HepG2 (cell line): ENCODE measurements around the gene ZDHHC24. TPM values are rescaled to one million over a fixed set of nuclear protein-coding genes. Genes with fewer than 3 reads are reported as not detected.

Source experiments
- ATAC-seq: fragments of 200-7000 bp; cut with Tn5 transposase; 3 replicates; pipeline ENCODE4 v1.9.1; 2020; ENCODE audit warnings: mild to moderate bottlenecking, moderate library complexity
- BruUV-seq: library from RNA; stranded (reverse); fragments of 400-500 nt; replicated peaks from 2 replicates; lab custom pipeline; 2021; lab: Mats Ljungman, UMichigan
- CTCF ChIA-PET: fragments of 300-600 bp; formaldehyde crosslinking; extraction: SDS; loops from one replicate; lab custom pipeline; 2021; ENCODE audit warnings: low total read pairs, inconsistent platforms, low intra/inter-chr PET ratio; lab: Yijun Ruan, JAX
- POLR2A ChIA-PET: fragments of 350-600 bp; sonication (Branson Sonifier 250); formaldehyde crosslinking; loops from one replicate; lab custom pipeline; 2020; ENCODE audit warnings: antibody characterized with exemption, inconsistent platforms; lab: Yijun Ruan, JAX
- DNase-seq: peaks from one replicate; pipeline ENCODE4 v3.0.0-alpha.2; 2015; ENCODE audit warnings: low spot score
- FAIRE-seq: peaks from 3 replicates; lab custom pipeline; 2011; peaks lifted over from hg19 to GRCh38; lab: Jason Lieb, UNC
- H2AFZ ChIP-seq: one replicate; pipeline ENCODE4 v1.6.1; 2011; ENCODE audit warnings: low read length, inconsistent platforms
- H3K27ac ChIP-seq: fragments of 300-600 bp; 3 replicates; pipeline ENCODE4 v1.8.0; 2011; ENCODE audit warnings: mixed run types, mild to moderate bottlenecking, mixed read lengths, low read length, inconsistent platforms; ENCODE audit not compliant: insufficient read depth; ENCODE audit errors: extremely low read length
- H3K27me3 ChIP-seq, 2 experiments: fragments of 200-600 bp in 1 of 2; 2 replicates in 1 of 2; 3 replicates in 1 of 2; pipeline versions ENCODE4 v1.6.0 to v1.8.0; 2011; ENCODE audit warnings: low read length in 2 of 2, mild to moderate bottlenecking in 2 of 2, moderate library complexity in 2 of 2, inconsistent platforms in 1 of 2; ENCODE audit not compliant: insufficient read depth in 2 of 2, control insufficient read depth in 1 of 2
- H3K36me3 ChIP-seq, 2 experiments: fragments of 200-600 bp in 1 of 2; replicated peaks in 1 of 2; 2 replicates in 1 of 2; 3 replicates in 1 of 2; pipeline versions ENCODE4 v1.5.1 to v1.8.0; 2011; ENCODE audit warnings: low read length in 2 of 2, inconsistent platforms in 1 of 2; ENCODE audit not compliant: insufficient read depth in 2 of 2, control insufficient read depth in 1 of 2
- H3K4me1 ChIP-seq: 2 replicates; pipeline ENCODE4 v1.5.1; 2012; ENCODE audit warnings: low read length, inconsistent platforms; ENCODE audit not compliant: insufficient read depth
- H3K4me2 ChIP-seq: 2 replicates; pipeline ENCODE4 v1.6.0; 2011; ENCODE audit warnings: low read depth, low read length, inconsistent platforms
- H3K4me3 ChIP-seq, 3 experiments: fragments of 200-600 bp in 1 of 3; sonication (generic), shearing (Covaris generic) in 1 of 3; replicated peaks in 1 of 3; 2 replicates each; pipeline ENCODE4 v1.5.1; 2011 to 2016; ENCODE audit warnings: low read length in 3 of 3, inconsistent platforms in 2 of 3, low read depth in 2 of 3, mild to moderate bottlenecking in 2 of 3, control low read depth in 1 of 3, mixed read lengths in 1 of 3; ENCODE audit not compliant: insufficient read depth in 1 of 3
- H3K79me2 ChIP-seq: one replicate; pipeline ENCODE4 v1.6.1; 2011; ENCODE audit warnings: low read length, inconsistent platforms; ENCODE audit not compliant: insufficient read depth
- H3K9ac ChIP-seq: 2 replicates; pipeline ENCODE4 v1.6.0; 2011; ENCODE audit warnings: mild to moderate bottlenecking, low read depth, low read length, inconsistent platforms; ENCODE audit not compliant: insufficient read depth
- H3K9me3 ChIP-seq: 2 replicates; pipeline ENCODE4 v1.5.1; 2012; ENCODE audit warnings: mild to moderate bottlenecking, low read length
- H4K20me1 ChIP-seq: 2 replicates; pipeline ENCODE4 v1.6.0; 2011; ENCODE audit warnings: inconsistent platforms, mild to moderate bottlenecking, low read length, moderate library complexity; ENCODE audit not compliant: insufficient read depth
- BRF2 ChIP-seq: sonication (generic); formaldehyde crosslinking; IDR thresholded peaks from 2 replicates; pipeline ENCODE4 v1.8.1; 2022; ENCODE audit warnings: mild to moderate bottlenecking, missing genetic modification reagents
- ISL2 ChIP-seq: sonication (generic); formaldehyde crosslinking; IDR thresholded peaks from 2 replicates; pipeline ENCODE4 v1.5.0; 2020; ENCODE audit warnings: missing genetic modification reagents
- NCOA2 ChIP-seq: sonication (generic); formaldehyde crosslinking; IDR thresholded peaks from 2 replicates; pipeline ENCODE4 v1.8.0; 2022; ENCODE audit warnings: inconsistent platforms
- PPARG ChIP-seq: conservative IDR thresholded peaks from 2 replicates; pipeline ENCODE4 v1.6.1; 2016; ENCODE audit warnings: missing biosample characterization, missing genetic modification reagents
- RAD21 ChIP-seq: fragments of 450-650 bp; formaldehyde crosslinking; IDR thresholded peaks from 2 replicates; pipeline ENCODE4 v1.5.0; 2020; ENCODE audit warnings: mild to moderate bottlenecking
- SAFB2 ChIP-seq: sonication (generic); formaldehyde crosslinking; IDR thresholded peaks from 2 replicates; pipeline ENCODE4 v1.5.1; 2020; ENCODE audit warnings: missing genetic modification reagents, low read depth, mild to moderate bottlenecking, borderline replicate concordance
- SPEN ChIP-seq: sonication (generic); formaldehyde crosslinking; IDR thresholded peaks from 2 replicates; pipeline ENCODE4 v1.5.1; 2020; ENCODE audit warnings: low read depth, mild to moderate bottlenecking, missing genetic modification reagents
- SRSF4 ChIP-seq: fragments of 200-400 bp; formaldehyde crosslinking; IDR thresholded peaks from one replicate; pipeline ENCODE4 v1.6.1; 2018; ENCODE audit warnings: mild to moderate bottlenecking, low read depth, low read length, moderate library complexity; ENCODE audit not compliant: poor library complexity, severe bottlenecking
- TCF12 ChIP-seq, 2 experiments: fragments of 450-650 bp in 1 of 2; sonication (generic) in 1 of 2; formaldehyde crosslinking in 1 of 2; IDR thresholded peaks; 2 replicates each; pipeline versions ENCODE4 v1.6.1 to v1.8.0; 2017 to 2022; ENCODE audit warnings: antibody characterized with exemption in 1 of 2, mild to moderate bottlenecking in 1 of 2, missing genetic modification reagents in 1 of 2, moderate library complexity in 1 of 2
- ZEB1 ChIP-seq: IDR thresholded peaks from 2 replicates; pipeline ENCODE4 v1.6.1; 2012; ENCODE audit warnings: mild to moderate bottlenecking, low read depth, inconsistent platforms; ENCODE audit not compliant: insufficient replicate concordance
- ZKSCAN5 ChIP-seq: sonication (generic); formaldehyde crosslinking; IDR thresholded peaks from 2 replicates; pipeline ENCODE4 v1.5.1; 2020; ENCODE audit warnings: mild to moderate bottlenecking, missing genetic modification reagents
- ZNF260 ChIP-seq: sonication (generic); formaldehyde crosslinking; IDR thresholded peaks from 2 replicates; pipeline ENCODE4 v1.4.0; 2020; ENCODE audit warnings: missing genetic modification reagents, low read depth, mild to moderate bottlenecking, borderline replicate concordance
- ZNF549 ChIP-seq: sonication (generic); formaldehyde crosslinking; IDR thresholded peaks from 2 replicates; pipeline ENCODE4 v1.5.0; 2020; ENCODE audit warnings: missing genetic modification reagents
- ZNF776 ChIP-seq: sonication (generic); formaldehyde crosslinking; IDR thresholded peaks from 2 replicates; pipeline ENCODE4 v1.4.0; 2020; ENCODE audit warnings: mild to moderate bottlenecking, missing genetic modification reagents
- ZNF790 ChIP-seq: sonication (generic); formaldehyde crosslinking; IDR thresholded peaks from 2 replicates; pipeline ENCODE4 v1.8.0; 2022; ENCODE audit warnings: missing genetic modification reagents, mild to moderate bottlenecking, borderline replicate concordance
- ZNF841 ChIP-seq: sonication (generic); formaldehyde crosslinking; IDR thresholded peaks from 2 replicates; pipeline ENCODE4 v1.8.1; 2023; ENCODE audit warnings: missing genetic modification reagents, borderline replicate concordance
- ZSCAN20 ChIP-seq: sonication (generic); formaldehyde crosslinking; IDR thresholded peaks from 2 replicates; pipeline ENCODE4 v1.4.0; 2020; ENCODE audit warnings: missing genetic modification reagents, mild to moderate bottlenecking, borderline replicate concordance
- WGBS: methylation state at CpG from one replicate; pipeline ENCODE4 v1.1.6; 2017; ENCODE audit warnings: low lambda C conversion rate; 5-methylcytosine and 5-hydroxymethylcytosine counted together
- in situ Hi-C: cut with HindIII; loops from 2 replicates; pipeline ENCODE4 v1.10.0; 2017; ENCODE audit warnings: low pct_unique_long_range_greater_than_20kb; ENCODE audit not compliant: extremely low pct_ligation_motif_present
- intact Hi-C: fragments of 100-400 bp; cut with micrococcal nuclease; formaldehyde crosslinking; loops from one replicate; pipeline ENCODE4 v1.10.0; 2022; ENCODE audit not compliant: unreplicated experiment
- polyA plus RNA-seq, 8 experiments: library from polyadenylated mRNA; depleted of rRNA in 3 of 8; stranded (reverse) in 7 of 8; unstranded in 1 of 8; fragments of >200 nt; fragmentation: Illumina TruSeq in 4 of 8; extraction: Trizol in 4 of 8; gene quantifications; 2 replicates each; pipeline versions ENCODE4 v1.2.1 to v1.2.3, GENCODE V29; 2011 to 2016; ENCODE audit warnings: low read depth in 4 of 8, missing spikeins in 1 of 8, mixed read lengths in 1 of 8; ENCODE audit not compliant: insufficient read depth in 1 of 8
- total RNA-seq, 5 experiments: library from RNA; depleted of rRNA; stranded (reverse); fragments of >200 nt; fragmentation: Illumina TruSeq; extraction: Trizol; gene quantifications; 2 replicates each; pipeline ENCODE4 v1.2.3, GENCODE V29; 2016; ENCODE audit warnings: low read depth in 1 of 5

Gene ZDHHC24
- total and polyA plus RNA-seq, 2 of the 13 experiments (the other 11 are each of a cell fraction or from before 2014, with no cell fraction given), result 4.3 TPM

- CTCF ChIA-PET, result no interaction called here
- no peak for FAIRE-seq
Measured at GRCh38 chr11:66561975-66562248, 16.1 kb upstream of the ZDHHC24 start.

More at GRCh38 chr11:66561975-66562248, 16.1 kb upstream of the ZDHHC24 start:
- no peaks in the 10 kb centered on the region for H3K9me3 ChIP-seq
- BruUV-seq, result no TSS peak
- ATAC-seq, result no peak
- no peaks in the 10 kb centered on the region for H3K79me2 ChIP-seq
- no peaks in the 10 kb centered on the region for H3K4me1 ChIP-seq
- no peak for DNase-seq
- H3K4me3 ChIP-seq, result no peak overlapping the region
- H3K27ac ChIP-seq, result no peak overlapping the region
- no peak overlapping the region for H3K9ac ChIP-seq
- intact Hi-C loops (no loop called here), in situ Hi-C loops (loop anchor here (25.0 kb wide), 1 partner anchor 275 kb away; the partner anchor contains the start of gene RCE1)
- H3K4me2 ChIP-seq, result no peak overlapping the region
- no peaks in the 10 kb centered on the region for H4K20me1 ChIP-seq
- no peak overlapping the region for H2AFZ ChIP-seq
- WGBS, result no CpG with 5 or more reads among the region's 9 CpGs
- POLR2A ChIA-PET, result interaction anchor here (1.4 to 1.5 kb wide), 2 partner anchors 55 to 116 kb away, joined by 3 to 4 read pairs; partner anchors contain the start of genes RBM14 and RBM4B
- no peaks in the 10 kb centered on the region for H3K36me3 ChIP-seq
- H3K27me3 ChIP-seq, result peaks cover 0 to 66% of the 10 kb centered on the region in 2 experiments; a peak in 4 of 5 replicates
- TF ChIP-seq ZNF790 (CRISPR knock-in tag) (no peak), PPARG (CRISPR knock-in tag) (no peak), ZNF776 (no peak), ZKSCAN5 (CRISPR knock-in tag) (no peak), RAD21 (no peak), NCOA2 (CRISPR knock-in tag) (no peak), SPEN (CRISPR knock-in tag) (no peak), BRF2 (CRISPR knock-in tag) (no peak), ISL2 (CRISPR knock-in tag) (no peak), ZNF549 (CRISPR knock-in tag) (no peak), ZNF260 (no peak), TCF12 (IDR thresholded peaks at IDR 0.05) (no peak), TCF12 (CRISPR knock-in tag; IDR thresholded peaks at IDR 0.05) (no peak), SAFB2 (CRISPR knock-in tag) (no peak), SRSF4 (no peak), ZNF841 (CRISPR knock-in tag) (no peak), ZSCAN20 (CRISPR knock-in tag) (no peak), ZEB1 (no peak)
